ENCODE measurements around the gene WFIKKN2. TPM values are rescaled to one million over a fixed set of nuclear protein-coding genes. Genes with fewer than 3 reads are reported as not detected.

WFIKKN2 gene
- total RNA-seq, 2 experiments from 2014 or later = not detected

DNA sequence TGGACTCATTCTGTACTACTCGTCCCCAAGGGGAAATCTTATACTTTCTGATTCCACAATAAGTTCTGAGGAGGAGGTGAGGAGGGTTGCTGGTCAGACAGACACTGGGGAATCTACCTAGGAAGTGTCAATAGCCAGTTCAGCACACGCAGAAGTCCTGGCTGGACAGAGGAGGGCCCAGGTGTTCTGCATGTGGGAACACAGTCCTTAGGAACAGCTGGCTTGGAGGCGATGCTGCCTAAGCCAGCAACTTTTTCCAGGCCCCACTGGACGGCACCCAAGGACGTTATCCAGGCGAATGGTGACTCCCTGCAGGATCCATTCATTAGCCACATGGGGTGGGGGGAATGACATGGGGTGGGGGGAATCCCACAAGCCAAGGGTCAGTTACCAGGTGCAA lies 29.9 kb upstream of the WFIKKN2 start:
- Histone ChIP-seq H3K79me2 (ENCODE audit: insufficient read depth, low read depth, low read length) (no peaks in the 10 kb centered on the region), H3K27ac (ENCODE audit: low read depth, low read length, poor library complexity, severe bottlenecking) (no peak overlapping the region), H3K4me2 (ENCODE audit: low read length) (no peak overlapping the region), H3K36me3 (ENCODE audit: insufficient read depth, low read length) (no peaks in the 10 kb centered on the region), H2AFZ (ENCODE audit: low read length) (no peak overlapping the region), H3K4me1 (ENCODE audit: insufficient read depth, low read length, poor library complexity, severe bottlenecking) (no peaks in the 10 kb centered on the region), H3K9me3 (ENCODE audit: low read length) (no peaks in the 10 kb centered on the region), H3K9me2 (ENCODE audit: insufficient read depth, low read length) (no peaks in the 10 kb centered on the region), H4K20me1 (ENCODE audit: insufficient read depth, low read length) (no peaks in the 10 kb centered on the region), H3K4me3 (ENCODE audit: low read depth, low read length, poor library complexity, severe bottlenecking) (no peak overlapping the region)
- POLR2A ChIA-PET = interaction anchor here (0.6 kb wide), 1 partner anchor 49 kb away, joined by 4 read pairs; no protein-coding TSS in a partner anchor
- no peak for DNase-seq (ENCODE audit: low spot score)
- intact Hi-C loops (cut with micrococcal nuclease; ENCODE audit: unreplicated experiment) = no loop called here
- CTCF ChIA-PET (ENCODE audit: unreplicated experiment) = no interaction called here
- TF ChIP-seq, protein P1, sequence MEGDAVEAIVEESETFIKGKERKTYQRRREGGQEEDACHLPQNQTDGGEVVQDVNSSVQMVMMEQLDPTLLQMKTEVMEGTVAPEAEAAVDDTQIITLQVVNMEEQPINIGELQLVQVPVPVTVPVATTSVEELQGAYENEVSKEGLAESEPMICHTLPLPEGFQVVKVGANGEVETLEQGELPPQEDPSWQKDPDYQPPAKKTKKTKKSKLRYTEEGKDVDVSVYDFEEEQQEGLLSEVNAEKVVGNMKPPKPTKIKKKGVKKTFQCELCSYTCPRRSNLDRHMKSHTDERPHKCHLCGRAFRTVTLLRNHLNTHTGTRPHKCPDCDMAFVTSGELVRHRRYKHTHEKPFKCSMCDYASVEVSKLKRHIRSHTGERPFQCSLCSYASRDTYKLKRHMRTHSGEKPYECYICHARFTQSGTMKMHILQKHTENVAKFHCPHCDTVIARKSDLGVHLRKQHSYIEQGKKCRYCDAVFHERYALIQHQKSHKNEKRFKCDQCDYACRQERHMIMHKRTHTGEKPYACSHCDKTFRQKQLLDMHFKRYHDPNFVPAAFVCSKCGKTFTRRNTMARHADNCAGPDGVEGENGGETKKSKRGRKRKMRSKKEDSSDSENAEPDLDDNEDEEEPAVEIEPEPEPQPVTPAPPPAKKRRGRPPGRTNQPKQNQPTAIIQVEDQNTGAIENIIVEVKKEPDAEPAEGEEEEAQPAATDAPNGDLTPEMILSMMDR (conservative IDR thresholded peaks at IDR 0.05; ENCODE audit: low read length) = no peak
- TF ChIP-seq EZH2phosphoT487 (IDR thresholded peaks at IDR 0.05; ENCODE audit: borderline replicate concordance, low read depth, low read length) = no peak
- no TSS peak for BruUV-seq (replicated peaks)

GRCh38 chr17:50806141-50806643 lies 29.2 kb upstream of the WFIKKN2 start:
- POLR2A ChIA-PET = interaction anchor here (0.7 kb wide), 1 partner anchor 186 kb away, joined by 3 read pairs; no protein-coding TSS in a partner anchor
- no peaks in the 10 kb centered on the region for H3K9me3 ChIP-seq (ENCODE audit: low read length)
- no peak overlapping the region for H2AFZ ChIP-seq (ENCODE audit: low read length)
- no peak for DNase-seq (ENCODE audit: low spot score)
- H3K9me2 ChIP-seq (ENCODE audit: insufficient read depth, low read length) = no peaks in the 10 kb centered on the region
- H3K79me2 ChIP-seq (ENCODE audit: insufficient read depth, low read depth, low read length) = no peaks in the 10 kb centered on the region
- no TSS peak for BruUV-seq (replicated peaks)
- H3K27ac ChIP-seq (ENCODE audit: low read depth, low read length, poor library complexity, severe bottlenecking) = no peak overlapping the region
- H3K4me1 ChIP-seq (ENCODE audit: insufficient read depth, low read length, poor library complexity, severe bottlenecking) = no peaks in the 10 kb centered on the region
- no peaks in the 10 kb centered on the region for H4K20me1 ChIP-seq (ENCODE audit: insufficient read depth, low read length)
- CTCF ChIA-PET (ENCODE audit: unreplicated experiment) = no interaction called here
- intact Hi-C loops (cut with micrococcal nuclease; ENCODE audit: unreplicated experiment) = no loop called here
- H3K36me3 ChIP-seq (ENCODE audit: insufficient read depth, low read length) = no peaks in the 10 kb centered on the region
- no peak overlapping the region for H3K4me2 ChIP-seq (ENCODE audit: low read length)
- no peak overlapping the region for H3K4me3 ChIP-seq (ENCODE audit: low read depth, low read length, poor library complexity, severe bottlenecking)
- no peak for TF ChIP-seq EZH2phosphoT487 (IDR thresholded peaks at IDR 0.05; ENCODE audit: borderline replicate concordance, low read depth, low read length)
- TF ChIP-seq, protein P1 (conservative IDR thresholded peaks at IDR 0.05; ENCODE audit: low read length) = peak; percentile 45

GRCh38 chr17:50807009-50807408 lies 28.4 kb upstream of the WFIKKN2 start:
- DNase-seq (ENCODE audit: low spot score) = no peak
- Histone ChIP-seq H4K20me1 (ENCODE audit: insufficient read depth, low read length) (no peaks in the 10 kb centered on the region), H3K4me2 (ENCODE audit: low read length) (no peak overlapping the region), H3K4me3 (ENCODE audit: low read depth, low read length, poor library complexity, severe bottlenecking) (no peak overlapping the region), H2AFZ (ENCODE audit: low read length) (no peak overlapping the region), H3K9me2 (ENCODE audit: insufficient read depth, low read length) (no peaks in the 10 kb centered on the region), H3K27ac (ENCODE audit: low read depth, low read length, poor library complexity, severe bottlenecking) (no peak overlapping the region), H3K9me3 (ENCODE audit: low read length) (no peaks in the 10 kb centered on the region), H3K36me3 (ENCODE audit: insufficient read depth, low read length) (no peaks in the 10 kb centered on the region), H3K79me2 (ENCODE audit: insufficient read depth, low read depth, low read length) (no peaks in the 10 kb centered on the region), H3K4me1 (ENCODE audit: insufficient read depth, low read length, poor library complexity, severe bottlenecking) (no peaks in the 10 kb centered on the region)
- ChIA-PET CTCF (ENCODE audit: unreplicated experiment) (no interaction called here), POLR2A (interaction anchor here (0.5 to 0.7 kb wide), 4 partner anchors 172 to 530 kb away, joined by 3 read pairs; no protein-coding TSS in a partner anchor)
- BruUV-seq (replicated peaks) = no TSS peak
- intact Hi-C loops (cut with micrococcal nuclease; ENCODE audit: unreplicated experiment) = no loop called here
- TF ChIP-seq EZH2phosphoT487 (IDR thresholded peaks at IDR 0.05; ENCODE audit: borderline replicate concordance, low read depth, low read length) = no peak
- TF ChIP-seq, protein P1 (conservative IDR thresholded peaks at IDR 0.05; ENCODE audit: low read length) = no peak

All from OCI-LY7 (cell line).